ENCODE results near the gene ARL5A. TPM values are rescaled to one million over a fixed set of nuclear protein-coding genes. Genes with fewer than 3 reads are reported as not detected.

The ARL5A gene
- total RNA-seq, 2 experiments from 2014 or later = 78.7 to 79.9 TPM

- no peak for DNase-seq
- CTCF ChIA-PET = no interaction called here
- H3K4me3 Mint-ChIP-seq = no peak overlapping the region
These were observed 25.0 kb upstream of the ARL5A start for GRCh38 chr2:151853070-151853758.

GRCh38 chr2:151852260-151853069, 24.2 kb upstream of the ARL5A start:
- H3K4me3 Mint-ChIP-seq = no peak overlapping the region
- no peak for TF ChIP-seq CTCF (IDR thresholded peaks at IDR 0.05)
- CTCF ChIA-PET = interaction anchor here (1.0 to 1.9 kb wide), 2 partner anchors 119 to 173 kb away, joined by 3 to 8 read pairs; no protein-coding TSS in a partner anchor
- no peak overlapping the region for H3K27ac Mint-ChIP-seq
- no peak for ATAC-seq
- H3K36me3 Mint-ChIP-seq (ENCODE audit: low read depth) = no peaks in the 10 kb centered on the region
- intact Hi-C loops (cut with micrococcal nuclease) = no loop called here
- H3K4me1 Mint-ChIP-seq (ENCODE audit: low read depth) = no peaks in the 10 kb centered on the region
- POLR2A ChIA-PET = no interaction called here
- H3K9me3 Mint-ChIP-seq = no peaks in the 10 kb centered on the region
- DNase-seq = no peak
- H3K27me3 Mint-ChIP-seq = no peaks in the 10 kb centered on the region

More at GRCh38 chr2:151853070-151853758, 25.0 kb upstream of the ARL5A start:
- H3K9me3 Mint-ChIP-seq = no peaks in the 10 kb centered on the region
- POLR2A ChIA-PET = no interaction called here
- no peaks in the 10 kb centered on the region for H3K27me3 Mint-ChIP-seq
- intact Hi-C loops (cut with micrococcal nuclease) = no loop called here
- H3K4me1 Mint-ChIP-seq (ENCODE audit: low read depth) = no peaks in the 10 kb centered on the region
- TF ChIP-seq CTCF (IDR thresholded peaks at IDR 0.05) = no peak
- no peak overlapping the region for H3K27ac Mint-ChIP-seq
- no peaks in the 10 kb centered on the region for H3K36me3 Mint-ChIP-seq (ENCODE audit: low read depth)
- ATAC-seq = no peak

GRCh38 chr2:151851761-151852160, 23.5 kb upstream of the ARL5A start:
- ATAC-seq (no peak), DNase-seq (no peak)
- intact Hi-C loops (cut with micrococcal nuclease) = no loop called here
- H3K9me3 Mint-ChIP-seq = no peaks in the 10 kb centered on the region
- H3K36me3 Mint-ChIP-seq (ENCODE audit: low read depth) = no peaks in the 10 kb centered on the region
- TF ChIP-seq CTCF (IDR thresholded peaks at IDR 0.05) = no peak
- H3K4me3 Mint-ChIP-seq = no peak overlapping the region
- H3K4me1 Mint-ChIP-seq (ENCODE audit: low read depth) = no peaks in the 10 kb centered on the region
- POLR2A ChIA-PET = no interaction called here
- H3K27ac Mint-ChIP-seq = no peak overlapping the region
- CTCF ChIA-PET = interaction anchor here (1.0 to 1.9 kb wide), 2 partner anchors 118 to 173 kb away, joined by 3 to 8 read pairs; no protein-coding TSS in a partner anchor
- no peaks in the 10 kb centered on the region for H3K27me3 Mint-ChIP-seq

- H3K27ac Mint-ChIP-seq = no peak overlapping the region
- intact Hi-C loops (cut with micrococcal nuclease) = no loop called here
- no peaks in the 10 kb centered on the region for H3K36me3 Mint-ChIP-seq (ENCODE audit: low read depth)
- ChIA-PET CTCF (no interaction called here), POLR2A (no interaction called here)
- TF ChIP-seq CTCF (IDR thresholded peaks at IDR 0.05) = no peak
- DNase-seq = no peak
- ATAC-seq = no peak
- H3K4me1 Mint-ChIP-seq (ENCODE audit: low read depth) = no peaks in the 10 kb centered on the region
- H3K4me3 Mint-ChIP-seq = no peak overlapping the region
- H3K9me3 Mint-ChIP-seq = no peaks in the 10 kb centered on the region
- H3K27me3 Mint-ChIP-seq = no peaks in the 10 kb centered on the region
These were observed 21.3 kb upstream of the ARL5A start for GRCh38 chr2:151849413-151850010.

GRCh38 chr2:151845884-151846283, 17.7 kb upstream of the ARL5A start:
- ChIA-PET CTCF (no interaction called here), POLR2A (no interaction called here)
- Mint-ChIP-seq H3K36me3 (ENCODE audit: low read depth) (no peaks in the 10 kb centered on the region), H3K27ac (no peak overlapping the region), H3K9me3 (no peaks in the 10 kb centered on the region), H3K4me1 (ENCODE audit: low read depth) (no peaks in the 10 kb centered on the region), H3K4me3 (no peak overlapping the region), H3K27me3 (peaks cover 4% of the 10 kb centered on the region)
- no peak for DNase-seq
- ATAC-seq = no peak
- TF ChIP-seq CTCF (IDR thresholded peaks at IDR 0.05) = no peak
- intact Hi-C loops (cut with micrococcal nuclease) = no loop called here
